Vagina (tissue), 2 donors: ENCODE data around the gene OPRL1.

Experiments used
- CTCF ChIP-seq, 3 experiments: fragments of 450-650 bp in 2 of 3; fragments of 200-600 bp in 1 of 3; sonication (generic) in 1 of 3; IDR thresholded peaks; one replicate each; pipeline ENCODE4 v1.5.1; 2017 to 2019; ENCODE audit warnings: antibody characterized with exemption in 3 of 3, mild to moderate bottlenecking in 2 of 3, moderate library complexity in 2 of 3
- POLR2A ChIP-seq, 2 donors: fragments of 450-650 bp; IDR thresholded peaks; one replicate each; pipeline ENCODE4 v1.6.1; 2017; ENCODE audit warnings: antibody characterized with exemption in 2 of 2, mild to moderate bottlenecking in 2 of 2, moderate library complexity in 2 of 2
- POLR2AphosphoS5 ChIP-seq, 2 donors: sonication (generic); formaldehyde crosslinking; IDR thresholded peaks; one replicate each; pipeline ENCODE4 v1.9.0; 2017; ENCODE audit warnings: antibody characterized with exemption in 2 of 2, mild to moderate bottlenecking in 2 of 2, low read depth in 1 of 2; ENCODE audit not compliant: insufficient read depth in 1 of 2

DNA sequence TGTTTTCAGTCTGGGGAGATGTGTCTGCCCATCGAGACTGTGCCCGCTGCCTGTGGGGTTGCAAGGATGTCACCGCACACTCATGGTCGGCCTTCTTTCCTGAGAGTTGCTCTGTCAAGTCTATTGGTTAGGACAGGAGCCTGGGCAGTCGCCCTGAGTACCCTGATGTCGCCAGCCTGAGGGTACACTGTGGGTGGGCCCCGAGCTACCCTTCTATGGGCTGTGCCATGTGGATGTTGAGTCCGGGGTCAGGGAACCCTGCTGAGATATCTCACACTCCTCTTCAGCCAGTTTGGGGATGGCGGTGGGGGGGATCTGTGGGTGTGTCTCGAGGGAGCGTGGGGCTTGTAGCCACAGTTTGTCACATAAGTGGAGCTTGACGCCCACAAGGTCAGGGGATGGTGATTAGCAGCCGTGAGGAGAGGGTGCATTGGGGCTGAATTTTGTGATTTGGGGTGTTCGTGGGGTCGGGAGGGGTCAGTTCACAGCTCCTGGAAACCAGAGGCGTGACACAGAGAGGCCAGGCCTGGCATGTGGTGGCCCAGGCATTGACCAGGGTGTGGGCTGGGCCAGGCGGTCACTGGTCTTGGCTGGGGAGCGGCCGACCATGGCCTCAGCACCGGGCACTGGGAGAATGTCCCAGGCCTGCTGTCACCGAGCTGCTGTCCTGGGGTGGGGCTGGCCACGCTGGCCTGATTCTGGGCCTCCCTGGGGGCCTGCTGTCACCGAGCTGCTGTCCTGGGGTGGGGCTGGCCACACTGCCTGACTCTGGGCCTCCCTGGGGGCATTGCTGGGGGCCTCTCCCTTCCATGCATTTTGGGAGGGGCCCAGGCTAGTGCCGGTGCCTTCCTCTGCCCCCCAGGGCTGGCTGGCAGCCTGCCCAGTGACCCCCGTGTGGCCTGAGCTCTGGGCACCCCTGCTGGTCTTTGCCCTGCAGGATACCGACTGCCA, 29.1 kb downstream of the OPRL1 start:
- TF ChIP-seq POLR2A (IDR thresholded peaks at IDR 0.05) (no peak), CTCF (IDR thresholded peaks at IDR 0.05) (no peak), POLR2AphosphoS5 (IDR thresholded peaks at IDR 0.05; ENCODE audit: insufficient read depth in 1 of 2, low read depth in 1 of 2) (no peak)
